AG09319 (cell line): ENCODE measurements around the gene KIF25.

Experiments used
- DNase-seq: peaks from one replicate; pipeline ENCODE4 v3.0.0-alpha.2; 2010; ENCODE audit warnings: low read depth; ENCODE audit errors: extremely low read depth
- CTCF ChIP-seq: IDR thresholded peaks from 2 replicates; pipeline ENCODE4 v1.5.1; 2011; ENCODE audit warnings: low read depth, mild to moderate bottlenecking, inconsistent platforms, low read length, moderate library complexity

Gene KIF25

DNA sequence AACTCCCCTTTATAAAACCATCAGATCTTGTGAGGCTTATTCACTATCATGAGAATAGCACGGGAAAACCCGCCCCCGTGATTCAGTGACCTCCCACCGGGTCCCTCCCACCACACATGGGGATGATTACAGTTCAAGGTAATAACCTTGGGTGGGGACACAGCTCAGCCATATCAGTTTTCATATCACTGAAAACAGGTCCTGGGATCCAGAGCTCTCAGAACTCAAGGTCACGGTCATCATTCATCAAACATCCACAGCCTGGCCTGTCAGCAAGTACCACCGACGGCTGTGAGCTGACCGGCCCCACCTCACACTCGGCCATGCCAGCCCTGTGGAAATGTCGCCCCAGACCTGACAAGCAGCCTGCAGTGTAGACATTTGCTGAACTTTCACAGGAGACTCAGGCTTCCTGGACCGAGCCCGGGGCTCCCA, 95.6 kb downstream of the KIF25 start:
- TF ChIP-seq CTCF, result no peak
- DNase-seq, result no peak

GRCh38 chr6:168093634-168094033, 96.2 kb downstream of the KIF25 start:
- TF ChIP-seq CTCF, result no peak
- DNase-seq, result no peak
